Naive B cell (primary cell): Measurements from ENCODE around the gene GRIP1. TPM values are rescaled to one million over a fixed set of nuclear protein-coding genes. Genes with fewer than 3 reads are reported as not detected.
A peak's percentile ranks its signal among the peaks of the same experiment; 100 is the strongest.

ENCODE experiments used
- ATAC-seq, 2 donors: fragments of 150-1000 bp; cut with Tn5 transposase; 2 replicates each; pipeline ENCODE4 v1.10.0; 2021; ENCODE audit warnings: low read depth in 2 of 2, mild to moderate bottlenecking in 2 of 2, moderate library complexity in 2 of 2
- DNase-seq: peaks from one replicate; pipeline ENCODE4 v3.0.0; 2022
- H3K27ac Mint-ChIP-seq, 6 donors: one replicate each; pipeline ENCODE4 v1.8.0; 2020 to 2022; ENCODE audit warnings: mild to moderate bottlenecking in 6 of 6, mixed read lengths in 6 of 6, moderate library complexity in 5 of 6, inconsistent platforms in 2 of 6
- H3K27me3 Mint-ChIP-seq, 3 donors: one replicate each; pipeline ENCODE4 v1.8.0; 2021 to 2022; ENCODE audit warnings: mixed read lengths in 3 of 3, mild to moderate bottlenecking in 1 of 3
- H3K36me3 Mint-ChIP-seq, 2 donors: one replicate each; pipeline ENCODE4 v1.8.0; 2020 to 2022; ENCODE audit warnings: mixed read lengths in 2 of 2, inconsistent platforms in 1 of 2, mild to moderate bottlenecking in 1 of 2
- H3K4me1 Mint-ChIP-seq, 3 donors: one replicate each; pipeline ENCODE4 v1.8.0; 2020 to 2022; ENCODE audit warnings: mixed read lengths in 3 of 3, inconsistent platforms in 1 of 3, mild to moderate bottlenecking in 1 of 3, moderate library complexity in 1 of 3
- H3K4me3 Mint-ChIP-seq, 8 donors: one replicate each; pipeline ENCODE4 v1.8.0; 2020 to 2022; ENCODE audit warnings: mild to moderate bottlenecking in 8 of 8, mixed read lengths in 8 of 8, moderate library complexity in 8 of 8, inconsistent platforms in 2 of 8
- H3K9me3 Mint-ChIP-seq, 7 donors: one replicate each; pipeline ENCODE4 v1.8.0; 2020 to 2022; ENCODE audit warnings: mixed read lengths in 7 of 7, mild to moderate bottlenecking in 5 of 7, inconsistent platforms in 2 of 7, moderate library complexity in 1 of 7
- polyA plus RNA-seq, 6 donors: library from polyadenylated mRNA; unstranded; fragments of 300-500 nt; fragmentation: Illumina TruSeq; gene quantifications; one replicate each; pipeline ENCODE4 v1.2.3, GENCODE V29; 2021; ENCODE audit warnings: low read depth in 6 of 6

GRIP1 gene
- polyA plus RNA-seq, 6 donors from 2014 or later, result 0.25 to 0.45 (median 0.44) TPM; not detected in 2

DNA sequence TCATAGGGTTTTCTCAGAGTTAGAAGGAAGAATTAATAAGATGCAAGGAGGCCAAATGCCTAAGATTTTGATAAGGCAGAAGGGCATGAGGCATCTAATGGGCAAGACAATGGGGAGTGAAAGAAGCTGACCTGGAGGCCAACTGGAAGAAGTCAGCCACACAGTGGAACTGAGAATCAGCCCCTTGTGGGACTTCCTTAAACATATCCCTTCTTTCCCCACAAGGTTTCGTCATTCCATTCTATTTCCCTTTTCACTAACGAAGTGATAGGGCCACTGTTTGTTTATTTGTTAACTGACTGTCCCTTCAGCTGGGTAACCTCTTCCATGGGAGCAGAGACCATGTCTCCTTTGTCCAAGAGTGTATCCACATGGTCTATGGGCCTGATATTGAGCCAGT is 290.4 kb downstream of the GRIP1 start:
- Mint-ChIP-seq H3K27ac (no peak overlapping the region), H3K9me3 (peaks cover 0 to 3% (median 0%) of the 10 kb centered on the region in 7 donors), H3K36me3 (peaks cover 0 to 4% of the 10 kb centered on the region in 2 donors), H3K4me1 (no peaks in the 10 kb centered on the region), H3K4me3 (no peak overlapping the region), H3K27me3 (peaks cover 0 to 6% (median 0%) of the 10 kb centered on the region in 3 donors)
- DNase-seq, result no peak
- ATAC-seq, result no peak

DNA sequence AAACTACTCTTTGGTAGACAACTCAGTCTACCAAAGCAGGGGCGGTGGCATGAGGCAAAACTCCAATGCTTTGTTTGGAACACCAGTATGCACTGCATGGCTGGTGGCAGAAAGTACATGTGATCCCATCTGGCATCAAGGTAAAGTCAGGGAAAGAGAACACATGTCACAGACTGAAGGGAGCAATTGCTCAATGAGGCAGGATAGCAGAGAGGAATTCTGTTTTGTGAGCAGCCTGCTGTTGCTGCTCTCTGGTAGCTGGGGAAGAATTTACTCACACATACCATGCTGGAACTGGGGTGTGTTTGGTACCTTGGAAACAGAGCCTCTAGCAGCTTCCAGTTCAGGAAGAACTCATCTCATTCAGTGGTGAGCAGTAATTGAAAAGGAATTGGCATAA is 291.8 kb downstream of the GRIP1 start:
- ATAC-seq (no peak), DNase-seq (no peak)
- peaks cover 0 to 3% (median 0%) of the 10 kb centered on the region in 7 donors for H3K9me3 Mint-ChIP-seq
- H3K36me3 Mint-ChIP-seq, result peaks cover 0 to 4% of the 10 kb centered on the region in 2 donors
- H3K4me3 Mint-ChIP-seq, result no peak overlapping the region
- peaks cover 0 to 6% (median 0%) of the 10 kb centered on the region in 3 donors for H3K27me3 Mint-ChIP-seq
- H3K4me1 Mint-ChIP-seq, result no peaks in the 10 kb centered on the region
- no peak overlapping the region for H3K27ac Mint-ChIP-seq

DNA sequence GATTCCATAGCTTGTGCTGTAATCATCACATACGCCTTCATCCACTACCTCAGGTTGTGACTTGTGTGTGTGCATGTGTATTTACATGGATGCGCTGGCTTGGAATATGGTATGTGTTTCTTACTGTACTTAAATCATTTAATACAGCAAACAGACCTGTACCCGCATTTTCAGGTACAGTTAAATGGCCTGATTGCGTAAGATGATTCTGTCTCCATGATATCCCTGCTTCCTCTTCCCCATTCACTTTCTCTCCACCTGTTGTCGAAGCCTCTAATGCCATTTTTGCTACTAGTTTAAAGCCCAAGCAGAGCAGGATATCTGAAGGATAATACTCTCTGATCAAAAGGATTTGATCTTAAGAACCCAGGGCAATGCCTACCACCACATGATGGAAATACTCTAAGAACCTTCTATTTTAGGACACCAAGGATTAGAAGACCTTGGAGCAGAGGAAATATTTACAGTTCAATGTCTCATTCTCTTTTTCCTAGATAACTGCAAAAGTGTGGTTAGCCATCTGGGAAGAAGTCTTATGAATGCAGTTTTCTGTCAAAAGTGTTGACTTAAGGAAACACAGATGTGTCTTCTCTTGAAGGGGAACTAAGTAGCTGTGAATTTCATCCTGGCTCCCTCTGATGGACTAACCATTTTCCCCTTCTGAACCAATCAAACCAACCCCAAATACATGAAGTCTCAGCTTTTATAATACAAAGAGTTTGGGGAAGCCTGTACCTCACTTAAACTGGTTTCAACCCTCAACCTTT is 297.9 kb downstream of the GRIP1 start:
- no peaks in the 10 kb centered on the region for H3K27me3 Mint-ChIP-seq
- no peaks in the 10 kb centered on the region for H3K4me1 Mint-ChIP-seq
- H3K4me3 Mint-ChIP-seq, result no peak overlapping the region
- ATAC-seq (no peak), DNase-seq (no peak)
- H3K36me3 Mint-ChIP-seq, result no peaks in the 10 kb centered on the region
- no peaks in the 10 kb centered on the region for H3K9me3 Mint-ChIP-seq
- no peak overlapping the region for H3K27ac Mint-ChIP-seq

DNA sequence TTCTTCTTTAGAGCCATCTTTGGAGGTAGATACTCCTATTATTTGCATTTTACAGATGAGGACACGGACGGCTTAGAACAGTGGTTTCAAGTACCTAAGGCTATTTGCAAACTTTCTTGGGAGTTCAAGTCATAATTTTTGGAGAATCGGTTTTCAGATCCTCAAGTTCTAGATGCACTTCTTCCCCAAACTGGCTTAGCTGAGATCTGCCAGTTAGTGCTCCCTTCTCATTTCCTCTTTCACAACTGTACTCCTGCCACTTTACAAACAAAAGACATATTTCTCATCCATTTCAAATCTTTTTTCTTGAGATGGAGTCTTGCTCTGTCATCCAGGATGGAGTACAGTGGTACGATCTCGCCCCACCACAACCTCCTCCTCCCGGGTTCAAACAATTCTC is 299.3 kb downstream of the GRIP1 start:
- Mint-ChIP-seq H3K4me1 (no peaks in the 10 kb centered on the region), H3K27me3 (no peaks in the 10 kb centered on the region), H3K4me3 (no peak overlapping the region), H3K27ac (peak overlapping the region in 1 of 6 donors; percentile 35), H3K9me3 (no peaks in the 10 kb centered on the region), H3K36me3 (no peaks in the 10 kb centered on the region)
- no peak for ATAC-seq
- no peak for DNase-seq

DNA sequence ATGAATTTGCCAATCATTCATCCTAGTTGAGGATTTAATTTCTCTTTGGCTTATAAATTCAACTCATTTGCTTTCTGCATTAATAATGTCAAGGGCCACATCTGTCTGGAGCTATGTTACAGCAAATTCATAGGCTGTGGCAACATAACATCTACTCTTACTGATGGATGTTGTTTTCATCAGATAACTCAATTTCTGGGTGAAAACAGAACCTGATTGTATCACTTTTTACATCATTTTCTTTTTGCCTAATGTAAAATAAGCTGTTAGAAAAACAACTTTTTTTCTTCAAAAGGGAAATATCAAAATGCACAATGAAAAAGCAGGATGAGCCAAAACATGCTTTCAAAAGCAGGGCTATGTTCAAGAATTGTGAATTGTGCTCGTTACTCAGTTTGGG is 303.3 kb downstream of the GRIP1 start:
- ATAC-seq (no peak), DNase-seq (no peak)
- Mint-ChIP-seq H3K4me1 (no peaks in the 10 kb centered on the region), H3K27me3 (no peaks in the 10 kb centered on the region), H3K4me3 (no peak overlapping the region), H3K36me3 (no peaks in the 10 kb centered on the region), H3K27ac (no peak overlapping the region), H3K9me3 (no peaks in the 10 kb centered on the region)

DNA sequence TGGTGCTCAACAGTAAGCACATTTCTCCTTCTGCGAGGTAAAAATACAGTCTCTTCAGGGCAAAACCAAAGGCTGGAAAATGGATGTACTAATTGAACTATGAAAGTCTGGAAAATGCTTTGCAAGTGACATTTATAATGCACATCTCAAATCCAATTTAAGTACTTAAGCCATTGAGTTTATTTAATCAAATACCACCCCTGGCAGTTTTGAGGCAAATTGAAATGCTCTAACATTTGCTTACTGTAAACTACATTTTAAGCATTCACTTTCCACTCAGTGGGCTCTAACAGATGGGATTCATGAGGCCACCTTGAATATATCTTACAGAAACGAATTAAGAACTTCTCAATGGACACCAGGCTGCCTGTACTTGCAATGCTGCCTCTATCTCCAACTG is 306.9 kb downstream of the GRIP1 start:
- Mint-ChIP-seq H3K27me3 (no peaks in the 10 kb centered on the region), H3K27ac (no peak overlapping the region), H3K4me3 (no peak overlapping the region), H3K9me3 (no peaks in the 10 kb centered on the region), H3K4me1 (no peaks in the 10 kb centered on the region), H3K36me3 (no peaks in the 10 kb centered on the region)
- ATAC-seq, result no peak
- DNase-seq, result no peak

DNA sequence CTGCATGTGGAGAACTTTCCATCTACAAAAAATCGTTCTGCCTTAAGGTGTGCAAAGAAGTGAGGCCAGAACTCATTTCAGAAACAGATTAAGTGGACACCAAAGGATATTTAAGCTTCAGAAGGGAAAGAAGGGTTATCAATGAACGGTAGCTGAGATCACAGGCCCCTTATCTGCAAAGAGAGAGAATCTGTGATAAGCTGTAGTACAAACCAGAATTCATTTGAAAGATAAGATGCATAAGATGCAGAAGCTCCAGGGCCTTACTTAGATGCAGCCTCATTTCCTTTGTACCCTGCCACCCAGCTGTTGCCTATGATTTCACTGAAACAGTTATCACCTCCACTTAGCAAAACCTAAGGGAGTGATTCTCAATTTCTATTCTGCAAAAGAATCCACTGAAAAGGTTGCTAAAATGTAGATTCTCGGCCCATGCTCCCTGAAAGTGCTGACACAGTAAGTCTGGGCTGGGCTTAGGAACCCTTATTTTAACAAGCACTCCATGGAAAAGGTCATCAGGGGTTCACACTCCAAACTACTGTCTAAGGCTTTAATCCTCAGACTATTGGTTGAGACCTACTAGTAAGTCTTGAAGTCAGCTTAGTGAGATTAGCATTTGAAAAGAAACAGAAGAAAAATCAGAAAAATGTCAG is 311.7 kb downstream of the GRIP1 start:
- Mint-ChIP-seq H3K27ac (no peak overlapping the region), H3K27me3 (no peaks in the 10 kb centered on the region), H3K4me1 (no peaks in the 10 kb centered on the region), H3K36me3 (no peaks in the 10 kb centered on the region), H3K9me3 (no peaks in the 10 kb centered on the region), H3K4me3 (no peak overlapping the region)
- DNase-seq (no peak), ATAC-seq (no peak)

DNA sequence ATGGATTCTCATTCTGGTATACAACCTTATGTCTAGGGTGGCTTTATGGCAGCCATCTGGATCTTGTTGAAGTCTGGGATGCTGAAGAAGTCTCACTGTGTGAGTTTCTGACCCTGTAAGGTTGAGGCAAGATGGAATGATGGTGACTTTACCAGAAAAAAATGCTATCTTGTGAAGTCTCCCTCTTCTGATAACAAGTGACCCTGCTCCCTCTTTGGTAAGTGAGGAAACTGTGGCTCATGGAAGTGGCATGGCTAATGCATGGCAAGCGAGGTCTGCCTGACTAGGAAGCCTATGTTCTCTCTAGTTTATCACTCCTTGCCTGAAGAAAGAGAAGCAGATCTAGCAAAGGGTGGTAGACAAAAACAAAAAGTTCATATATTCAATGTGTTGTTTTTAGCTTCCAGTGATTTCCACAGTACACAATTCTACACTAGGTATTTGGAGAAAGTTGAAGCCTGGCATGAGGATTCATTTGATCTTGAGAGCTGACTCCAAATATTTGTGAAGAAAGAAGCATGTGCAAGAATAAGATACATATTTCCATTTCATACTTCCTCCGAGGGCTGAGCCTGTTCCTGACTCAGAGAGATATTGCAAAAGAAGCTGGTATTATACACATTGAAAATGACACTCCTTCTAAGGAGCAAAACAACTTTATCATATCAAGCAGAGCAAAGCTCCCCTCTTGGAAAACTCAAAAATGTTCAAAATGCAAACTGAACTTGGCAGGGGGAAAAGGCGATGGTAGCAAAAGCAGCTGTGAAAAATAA is 313.0 kb downstream of the GRIP1 start:
- no peaks in the 10 kb centered on the region for H3K9me3 Mint-ChIP-seq
- no peaks in the 10 kb centered on the region for H3K4me1 Mint-ChIP-seq
- H3K27me3 Mint-ChIP-seq, result no peaks in the 10 kb centered on the region
- ATAC-seq (no peak), DNase-seq (no peak)
- peak overlapping the region in 1 of 6 donors; percentile 79 for H3K27ac Mint-ChIP-seq
- no peak overlapping the region for H3K4me3 Mint-ChIP-seq
- H3K36me3 Mint-ChIP-seq, result peaks cover 0 to 4% of the 10 kb centered on the region in 2 donors

DNA sequence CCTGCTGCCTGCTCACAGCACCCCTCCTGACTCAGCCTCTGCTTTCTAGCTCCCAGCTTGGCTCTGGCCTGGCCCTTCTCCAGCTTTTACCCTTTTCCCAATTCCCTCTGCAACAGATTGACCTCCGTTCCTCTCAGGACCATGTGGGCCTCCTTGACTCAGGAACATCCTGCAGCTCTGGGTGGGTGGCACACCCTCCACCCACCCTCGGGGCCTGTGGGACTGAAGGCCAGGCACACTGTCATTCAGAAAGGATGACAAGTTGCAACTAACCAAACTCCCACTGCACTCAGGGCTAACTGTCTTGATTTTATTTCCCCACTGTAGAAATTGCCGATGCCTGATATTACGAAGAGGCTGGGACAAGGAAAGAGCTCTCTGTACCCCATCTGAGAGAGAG is 317.2 kb downstream of the GRIP1 start:
- Mint-ChIP-seq H3K4me1 (no peaks in the 10 kb centered on the region), H3K4me3 (no peak overlapping the region), H3K9me3 (no peaks in the 10 kb centered on the region), H3K27ac (peak overlapping the region in 1 of 6 donors; percentile 76), H3K36me3 (peaks cover 0 to 4% of the 10 kb centered on the region in 2 donors), H3K27me3 (no peaks in the 10 kb centered on the region)
- ATAC-seq, result no peak
- no peak for DNase-seq

DNA sequence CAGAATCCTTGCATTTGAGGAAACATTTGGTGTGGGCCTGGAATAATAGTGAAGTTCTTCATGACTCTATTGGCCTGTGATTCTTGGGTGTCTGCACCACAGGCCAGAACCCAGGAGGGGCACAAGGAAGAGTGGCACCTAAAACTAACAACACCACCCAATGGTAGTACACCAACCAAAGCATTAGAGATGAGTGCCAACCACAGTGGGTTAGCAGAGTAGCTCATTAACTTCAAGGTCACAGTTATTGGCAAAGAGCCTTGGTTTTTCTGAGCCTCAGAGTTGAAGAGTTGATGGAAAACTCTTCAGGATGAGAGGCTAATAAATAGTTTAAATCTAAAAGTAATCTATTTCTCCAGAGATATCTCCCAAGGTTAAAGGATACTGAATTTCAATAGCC is 319.6 kb downstream of the GRIP1 start:
- Mint-ChIP-seq H3K4me1 (no peaks in the 10 kb centered on the region), H3K9me3 (no peaks in the 10 kb centered on the region), H3K36me3 (peaks cover 0 to 4% of the 10 kb centered on the region in 2 donors), H3K4me3 (no peak overlapping the region), H3K27ac (no peak overlapping the region), H3K27me3 (no peaks in the 10 kb centered on the region)
- ATAC-seq, result no peak
- no peak for DNase-seq

DNA sequence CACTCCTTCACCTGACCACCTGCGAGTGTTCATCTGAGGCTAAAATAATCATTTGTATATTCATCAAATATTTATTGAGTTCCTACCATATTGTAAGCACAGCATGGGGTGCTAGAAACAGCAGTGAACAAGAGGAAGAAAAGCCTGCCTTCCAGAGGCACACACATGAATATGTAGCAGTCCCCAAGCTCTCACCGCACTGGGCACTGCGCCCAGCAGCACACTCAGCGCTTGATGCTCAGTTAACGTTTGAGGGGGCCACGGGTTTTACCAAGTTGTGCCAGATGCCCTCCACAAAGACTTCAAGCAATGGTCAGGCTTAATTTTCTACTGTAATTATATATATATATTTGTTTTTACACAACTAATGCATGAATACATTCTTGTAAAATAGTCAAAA is 324.6 kb downstream of the GRIP1 start:
- Mint-ChIP-seq H3K27me3 (no peaks in the 10 kb centered on the region), H3K4me1 (peaks cover 0 to 4% (median 0%) of the 10 kb centered on the region in 3 donors), H3K27ac (peak overlapping the region in 2 of 6 donors; percentile 31 to 83), H3K36me3 (no peaks in the 10 kb centered on the region), H3K9me3 (no peaks in the 10 kb centered on the region), H3K4me3 (no peak overlapping the region)
- ATAC-seq, result no peak
- no peak for DNase-seq

DNA sequence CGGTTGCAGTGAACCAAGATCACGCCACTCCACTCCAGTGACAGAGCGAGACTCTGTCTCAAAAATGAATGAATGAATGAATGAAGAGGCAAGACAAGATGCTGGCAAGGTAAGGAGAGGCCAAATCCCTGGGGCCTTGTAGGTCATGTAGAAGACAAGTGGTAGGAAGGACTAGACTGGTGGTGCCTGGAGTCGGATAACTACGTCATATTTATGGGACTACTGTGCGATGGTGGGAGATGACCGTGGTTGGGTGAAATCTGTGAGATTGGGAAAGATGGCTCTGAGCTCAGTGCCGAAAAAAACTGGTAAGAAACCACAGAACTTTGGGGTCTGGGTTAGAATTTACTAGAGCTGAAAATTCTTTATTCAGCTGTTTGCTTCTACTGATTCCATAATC is 326.0 kb downstream of the GRIP1 start:
- Mint-ChIP-seq H3K27me3 (no peaks in the 10 kb centered on the region), H3K4me1 (peaks cover 0 to 4% (median 0%) of the 10 kb centered on the region in 3 donors), H3K4me3 (no peak overlapping the region), H3K9me3 (no peaks in the 10 kb centered on the region), H3K27ac (peak overlapping the region in 1 of 6 donors; percentile 41), H3K36me3 (no peaks in the 10 kb centered on the region)
- DNase-seq (no peak), ATAC-seq (no peak)

DNA sequence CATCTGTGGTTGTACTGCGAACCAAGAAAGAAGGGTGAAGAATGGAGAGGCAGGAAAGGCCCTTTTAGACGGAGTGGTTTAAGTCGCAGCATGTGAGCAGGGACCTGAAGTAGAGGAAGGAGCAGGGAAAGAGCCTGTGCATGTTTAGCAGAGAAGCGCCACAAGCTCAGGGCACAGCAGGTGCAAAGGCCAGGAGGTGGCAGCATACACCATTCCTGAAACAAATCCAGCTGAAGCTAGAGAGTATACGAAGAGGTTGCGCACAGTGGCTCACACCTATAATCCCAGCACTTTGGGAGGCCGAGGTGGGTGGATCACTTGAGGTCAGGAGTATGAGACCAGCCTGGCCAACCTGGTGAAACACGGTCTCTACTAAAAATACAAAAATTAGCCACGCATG is 326.7 kb downstream of the GRIP1 start:
- no peak for ATAC-seq
- Mint-ChIP-seq H3K4me1 (peaks cover 0 to 4% (median 0%) of the 10 kb centered on the region in 3 donors), H3K9me3 (no peaks in the 10 kb centered on the region), H3K27me3 (no peaks in the 10 kb centered on the region), H3K4me3 (no peak overlapping the region), H3K36me3 (no peaks in the 10 kb centered on the region), H3K27ac (peak overlapping the region in 2 of 6 donors; percentile 12 to 34)
- peak; percentile 7 for DNase-seq

DNA sequence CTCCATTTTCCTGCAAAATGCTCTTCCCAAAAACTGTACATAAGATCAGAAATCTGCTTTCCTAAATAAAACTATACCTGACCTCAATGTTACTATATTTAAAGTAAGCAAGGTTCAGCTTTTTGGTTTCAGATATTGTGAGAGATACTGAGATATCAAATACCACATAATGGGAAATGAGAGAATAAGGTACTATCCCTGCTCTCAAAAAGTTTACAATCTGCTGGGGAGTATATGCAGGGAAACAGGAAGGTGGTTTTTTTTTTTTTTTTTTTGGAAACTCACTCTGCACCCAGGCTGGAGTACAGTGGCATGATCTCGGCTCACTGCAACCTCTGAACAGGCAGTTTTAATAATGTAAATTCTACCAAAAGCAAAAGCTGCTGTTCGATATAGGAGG is 327.6 kb downstream of the GRIP1 start:
- Mint-ChIP-seq H3K4me3 (no peak overlapping the region), H3K27ac (peak overlapping the region in 1 of 6 donors; percentile 44), H3K36me3 (no peaks in the 10 kb centered on the region), H3K27me3 (no peaks in the 10 kb centered on the region), H3K4me1 (peaks cover 0 to 4% (median 0%) of the 10 kb centered on the region in 3 donors), H3K9me3 (no peaks in the 10 kb centered on the region)
- no peak for ATAC-seq
- DNase-seq, result no peak
